ENCODE data around the gene ARHGAP23. TPM values are rescaled to one million over a fixed set of nuclear protein-coding genes. Genes with fewer than 3 reads are reported as not detected.

Gene ARHGAP23, protein sequence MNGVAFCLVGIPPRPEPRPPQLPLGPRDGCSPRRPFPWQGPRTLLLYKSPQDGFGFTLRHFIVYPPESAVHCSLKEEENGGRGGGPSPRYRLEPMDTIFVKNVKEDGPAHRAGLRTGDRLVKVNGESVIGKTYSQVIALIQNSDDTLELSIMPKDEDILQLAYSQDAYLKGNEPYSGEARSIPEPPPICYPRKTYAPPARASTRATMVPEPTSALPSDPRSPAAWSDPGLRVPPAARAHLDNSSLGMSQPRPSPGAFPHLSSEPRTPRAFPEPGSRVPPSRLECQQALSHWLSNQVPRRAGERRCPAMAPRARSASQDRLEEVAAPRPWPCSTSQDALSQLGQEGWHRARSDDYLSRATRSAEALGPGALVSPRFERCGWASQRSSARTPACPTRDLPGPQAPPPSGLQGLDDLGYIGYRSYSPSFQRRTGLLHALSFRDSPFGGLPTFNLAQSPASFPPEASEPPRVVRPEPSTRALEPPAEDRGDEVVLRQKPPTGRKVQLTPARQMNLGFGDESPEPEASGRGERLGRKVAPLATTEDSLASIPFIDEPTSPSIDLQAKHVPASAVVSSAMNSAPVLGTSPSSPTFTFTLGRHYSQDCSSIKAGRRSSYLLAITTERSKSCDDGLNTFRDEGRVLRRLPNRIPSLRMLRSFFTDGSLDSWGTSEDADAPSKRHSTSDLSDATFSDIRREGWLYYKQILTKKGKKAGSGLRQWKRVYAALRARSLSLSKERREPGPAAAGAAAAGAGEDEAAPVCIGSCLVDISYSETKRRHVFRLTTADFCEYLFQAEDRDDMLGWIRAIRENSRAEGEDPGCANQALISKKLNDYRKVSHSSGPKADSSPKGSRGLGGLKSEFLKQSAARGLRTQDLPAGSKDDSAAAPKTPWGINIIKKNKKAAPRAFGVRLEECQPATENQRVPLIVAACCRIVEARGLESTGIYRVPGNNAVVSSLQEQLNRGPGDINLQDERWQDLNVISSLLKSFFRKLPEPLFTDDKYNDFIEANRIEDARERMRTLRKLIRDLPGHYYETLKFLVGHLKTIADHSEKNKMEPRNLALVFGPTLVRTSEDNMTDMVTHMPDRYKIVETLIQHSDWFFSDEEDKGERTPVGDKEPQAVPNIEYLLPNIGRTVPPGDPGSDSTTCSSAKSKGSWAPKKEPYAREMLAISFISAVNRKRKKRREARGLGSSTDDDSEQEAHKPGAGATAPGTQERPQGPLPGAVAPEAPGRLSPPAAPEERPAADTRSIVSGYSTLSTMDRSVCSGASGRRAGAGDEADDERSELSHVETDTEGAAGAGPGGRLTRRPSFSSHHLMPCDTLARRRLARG (N-terminal part only)
- 0.57 and 0.88 TPM in 2 replicates for total RNA-seq

- peak; percentile 8 for DNase-seq (ENCODE audit: low spot score)
- Mint-ChIP-seq H3K4me3 (peak within 1 kb of the TSS; percentile 68), H3K4me1 (ENCODE audit: low read depth) (peaks cover 6% of the 10 kb centered on the region), H3K27ac (peak within 1 kb of the TSS; percentile 21), H3K36me3 (ENCODE audit: low read depth) (no peaks in the 10 kb centered on the region), H3K9me3 (no peaks in the 10 kb centered on the region), H3K27me3 (ENCODE audit: insufficient read depth) (peaks cover 44% of the 10 kb centered on the region)
- intact Hi-C loops (cut with micrococcal nuclease) = loop anchor here (2.0 kb wide), 1 partner anchor 65 kb away; no protein-coding TSS in a partner anchor
These were observed at the start of gene ARHGAP23 for GRCh38 chr17:38428112-38428642. Gene ARHGAP23, plus strand, starts transcription at chr17:38428464. Its CDS starts 22 bp downstream, at chr17:38428486.

DNA sequence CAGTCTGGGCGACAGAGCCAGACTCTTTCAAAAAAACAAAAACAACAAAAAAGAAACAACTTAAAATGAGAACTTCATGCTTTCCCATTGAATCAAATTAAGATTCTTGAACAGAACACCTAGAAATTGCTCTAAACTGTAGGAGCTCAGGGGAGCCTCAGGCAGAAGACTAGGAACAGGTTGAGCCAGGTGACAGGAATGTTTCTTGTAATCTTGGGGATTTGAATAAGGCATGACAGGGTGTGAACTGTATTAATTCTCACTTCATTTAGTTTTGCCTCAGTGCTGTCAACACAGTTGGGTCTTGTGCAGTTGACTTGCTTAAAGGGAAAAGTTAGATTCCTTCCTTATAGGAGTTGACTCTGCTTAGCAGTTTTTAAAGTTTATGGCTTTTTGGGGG, 48.8 kb upstream of the ARHGAP23 start:
- H3K27ac Mint-ChIP-seq = no peak overlapping the region
- intact Hi-C loops (cut with micrococcal nuclease) = no loop called here
- no peaks in the 10 kb centered on the region for H3K9me3 Mint-ChIP-seq

GRCh38 chr17:38395090-38395489, 33.2 kb upstream of the ARHGAP23 start:
- H3K9me3 Mint-ChIP-seq = no peaks in the 10 kb centered on the region
- DNase-seq (ENCODE audit: low spot score) = no peak
- no peak overlapping the region for H3K4me3 Mint-ChIP-seq
- intact Hi-C loops (cut with micrococcal nuclease) = no loop called here
- H3K4me1 Mint-ChIP-seq (ENCODE audit: low read depth) = no peaks in the 10 kb centered on the region
- H3K36me3 Mint-ChIP-seq (ENCODE audit: low read depth) = peaks cover 21% of the 10 kb centered on the region
- H3K27ac Mint-ChIP-seq = no peak overlapping the region
- H3K27me3 Mint-ChIP-seq (ENCODE audit: insufficient read depth) = no peaks in the 10 kb centered on the region

More for the DNA sequence above, 48.8 kb upstream of the ARHGAP23 start:
- Mint-ChIP-seq H3K36me3 (ENCODE audit: low read depth) (peaks cover 10% of the 10 kb centered on the region), H3K27me3 (ENCODE audit: insufficient read depth) (no peaks in the 10 kb centered on the region), H3K4me1 (ENCODE audit: low read depth) (no peaks in the 10 kb centered on the region), H3K4me3 (no peak overlapping the region)
- no peak for DNase-seq (ENCODE audit: low spot score)

DNA sequence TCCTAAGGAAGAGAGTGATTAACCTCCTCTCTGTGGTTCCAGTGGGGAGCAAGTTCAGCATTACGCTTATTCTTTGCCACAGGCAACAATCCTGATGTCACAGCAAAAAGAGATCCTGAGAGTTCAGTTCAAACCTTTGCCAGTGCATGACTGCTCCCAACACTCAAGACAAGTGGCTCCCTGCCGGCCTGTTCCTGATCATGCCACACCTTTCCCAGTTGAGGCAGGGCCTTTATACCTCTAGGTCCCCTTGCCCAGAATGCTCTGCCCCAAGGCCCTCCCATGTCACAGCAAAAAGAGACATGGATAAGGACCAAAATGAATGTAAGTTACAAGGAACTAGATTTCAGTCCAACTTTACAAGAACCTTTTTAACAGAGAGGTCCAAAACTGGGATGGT, 31.0 kb upstream of the ARHGAP23 start:
- H3K4me1 Mint-ChIP-seq (ENCODE audit: low read depth) = no peaks in the 10 kb centered on the region
- no peaks in the 10 kb centered on the region for H3K27me3 Mint-ChIP-seq (ENCODE audit: insufficient read depth)
- H3K4me3 Mint-ChIP-seq = no peak overlapping the region
- peaks cover 27% of the 10 kb centered on the region for H3K36me3 Mint-ChIP-seq (ENCODE audit: low read depth)
- H3K9me3 Mint-ChIP-seq = no peaks in the 10 kb centered on the region
- H3K27ac Mint-ChIP-seq = no peak overlapping the region
- intact Hi-C loops (cut with micrococcal nuclease) = no loop called here
- no peak for DNase-seq (ENCODE audit: low spot score)

GRCh38 chr17:38400286-38400685, 28.0 kb upstream of the ARHGAP23 start:
- Mint-ChIP-seq H3K4me3 (no peak overlapping the region), H3K9me3 (no peaks in the 10 kb centered on the region), H3K4me1 (ENCODE audit: low read depth) (no peaks in the 10 kb centered on the region), H3K27ac (no peak overlapping the region), H3K36me3 (ENCODE audit: low read depth) (peaks cover 27% of the 10 kb centered on the region), H3K27me3 (ENCODE audit: insufficient read depth) (no peaks in the 10 kb centered on the region)
- DNase-seq (ENCODE audit: low spot score) = no peak
- intact Hi-C loops (cut with micrococcal nuclease) = no loop called here

DNA sequence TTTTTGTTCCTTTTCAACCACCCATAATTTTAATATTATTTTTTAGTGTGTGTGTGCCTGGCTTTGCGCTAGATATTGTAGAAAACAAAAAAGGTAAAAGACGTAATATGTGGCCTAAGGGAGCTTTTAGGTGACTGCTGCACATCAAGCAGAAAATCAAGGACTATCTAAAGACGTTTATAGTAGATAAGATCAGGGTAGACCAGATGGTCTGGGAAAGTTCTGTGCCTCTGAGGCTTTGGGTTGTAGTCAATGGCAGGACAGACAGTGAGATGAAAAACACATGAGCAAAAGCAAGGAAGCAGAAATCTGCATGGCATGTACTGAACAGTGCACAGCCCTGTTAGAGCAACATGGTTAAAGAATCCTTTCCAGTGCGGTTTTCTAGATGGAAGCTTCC, 26.8 kb upstream of the ARHGAP23 start:
- Mint-ChIP-seq H3K4me3 (no peak overlapping the region), H3K4me1 (ENCODE audit: low read depth) (no peaks in the 10 kb centered on the region), H3K27ac (no peak overlapping the region), H3K9me3 (no peaks in the 10 kb centered on the region), H3K27me3 (ENCODE audit: insufficient read depth) (no peaks in the 10 kb centered on the region), H3K36me3 (ENCODE audit: low read depth) (peaks cover 20% of the 10 kb centered on the region)
- DNase-seq (ENCODE audit: low spot score) = no peak
- intact Hi-C loops (cut with micrococcal nuclease) = no loop called here

DNA sequence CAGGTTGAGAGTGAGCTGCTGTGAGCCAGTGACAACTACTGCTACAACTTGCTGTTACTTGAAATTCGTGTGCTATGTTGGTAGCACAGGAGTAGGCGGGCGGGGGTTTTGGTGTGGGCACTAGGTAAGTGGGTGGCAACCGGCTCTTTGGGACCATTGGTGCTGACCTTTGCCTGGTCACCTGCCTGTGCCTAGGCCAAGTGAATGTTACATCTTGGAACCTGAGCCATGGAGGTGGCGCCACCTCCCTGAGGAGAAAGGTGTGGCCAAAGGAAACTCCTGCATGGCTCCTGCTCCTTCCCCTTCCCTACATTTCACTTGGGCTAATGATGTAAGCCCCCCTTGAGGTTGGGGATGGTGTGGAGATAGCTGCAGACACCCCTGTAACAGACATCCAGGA, 25.4 kb upstream of the ARHGAP23 start:
- intact Hi-C loops (cut with micrococcal nuclease) = no loop called here
- Mint-ChIP-seq H3K4me3 (no peak overlapping the region), H3K4me1 (ENCODE audit: low read depth) (no peaks in the 10 kb centered on the region), H3K36me3 (ENCODE audit: low read depth) (peaks cover 12% of the 10 kb centered on the region), H3K9me3 (no peaks in the 10 kb centered on the region), H3K27ac (no peak overlapping the region), H3K27me3 (ENCODE audit: insufficient read depth) (no peaks in the 10 kb centered on the region)
- DNase-seq (ENCODE audit: low spot score) = no peak

DNA sequence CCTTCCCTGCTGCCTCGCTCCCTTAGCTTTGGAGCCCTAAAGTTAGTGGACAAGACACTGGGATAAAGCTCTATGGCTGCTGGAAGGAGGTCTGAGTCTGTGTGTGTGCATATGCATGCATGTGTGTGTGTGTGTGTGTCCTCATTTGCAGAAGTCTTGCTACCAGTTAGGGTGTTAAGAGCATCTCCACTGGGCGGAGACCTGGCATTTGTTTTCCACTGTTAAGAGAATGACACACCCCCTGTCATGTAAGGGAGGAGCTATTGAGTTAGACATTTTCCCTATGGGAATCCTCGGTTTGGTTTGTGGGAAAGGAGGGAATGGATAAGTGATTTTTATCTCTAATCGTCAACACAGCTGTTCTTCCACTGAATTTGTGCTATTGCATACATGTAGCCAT, 24.8 kb upstream of the ARHGAP23 start:
- no peaks in the 10 kb centered on the region for H3K27me3 Mint-ChIP-seq (ENCODE audit: insufficient read depth)
- DNase-seq (ENCODE audit: low spot score) = no peak
- intact Hi-C loops (cut with micrococcal nuclease) = no loop called here
- H3K4me1 Mint-ChIP-seq (ENCODE audit: low read depth) = no peaks in the 10 kb centered on the region
- peaks cover 10% of the 10 kb centered on the region for H3K36me3 Mint-ChIP-seq (ENCODE audit: low read depth)
- no peak overlapping the region for H3K27ac Mint-ChIP-seq
- H3K9me3 Mint-ChIP-seq = no peaks in the 10 kb centered on the region
- H3K4me3 Mint-ChIP-seq = no peak overlapping the region

- Mint-ChIP-seq H3K36me3 (ENCODE audit: low read depth) (peaks cover 10% of the 10 kb centered on the region), H3K4me3 (no peak overlapping the region), H3K9me3 (no peaks in the 10 kb centered on the region), H3K27me3 (ENCODE audit: insufficient read depth) (no peaks in the 10 kb centered on the region), H3K27ac (no peak overlapping the region), H3K4me1 (ENCODE audit: low read depth) (no peaks in the 10 kb centered on the region)
- intact Hi-C loops (cut with micrococcal nuclease) = no loop called here
- DNase-seq (ENCODE audit: low spot score) = no peak
These were observed 23.9 kb upstream of the ARHGAP23 start for GRCh38 chr17:38404174-38404943.

DNA sequence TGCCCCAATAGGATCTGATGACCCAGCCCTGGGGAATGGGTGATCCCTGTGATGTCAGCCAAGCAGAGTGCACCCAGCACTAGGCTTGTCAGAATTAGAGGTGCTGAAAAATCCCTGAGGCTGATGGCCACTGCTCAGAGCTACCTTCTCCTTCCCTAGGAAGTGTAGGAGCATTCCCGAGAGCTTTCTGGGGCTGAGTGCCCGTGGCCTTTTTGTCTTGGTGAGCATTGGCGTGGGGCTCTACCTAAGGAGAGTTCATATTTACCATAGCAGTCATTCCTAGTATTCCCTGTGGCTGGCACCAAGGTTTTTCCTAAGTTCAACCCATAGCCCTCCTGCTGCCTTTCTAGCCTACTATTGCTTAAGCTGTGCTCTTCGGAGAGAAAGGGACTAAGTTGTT, 22.6 kb upstream of the ARHGAP23 start:
- no peak overlapping the region for H3K27ac Mint-ChIP-seq
- H3K4me3 Mint-ChIP-seq = no peak overlapping the region
- no peaks in the 10 kb centered on the region for H3K4me1 Mint-ChIP-seq (ENCODE audit: low read depth)
- DNase-seq (ENCODE audit: low spot score) = no peak
- H3K36me3 Mint-ChIP-seq (ENCODE audit: low read depth) = peaks cover 2% of the 10 kb centered on the region
- no peaks in the 10 kb centered on the region for H3K9me3 Mint-ChIP-seq
- H3K27me3 Mint-ChIP-seq (ENCODE audit: insufficient read depth) = no peaks in the 10 kb centered on the region
- intact Hi-C loops (cut with micrococcal nuclease) = no loop called here

DNA sequence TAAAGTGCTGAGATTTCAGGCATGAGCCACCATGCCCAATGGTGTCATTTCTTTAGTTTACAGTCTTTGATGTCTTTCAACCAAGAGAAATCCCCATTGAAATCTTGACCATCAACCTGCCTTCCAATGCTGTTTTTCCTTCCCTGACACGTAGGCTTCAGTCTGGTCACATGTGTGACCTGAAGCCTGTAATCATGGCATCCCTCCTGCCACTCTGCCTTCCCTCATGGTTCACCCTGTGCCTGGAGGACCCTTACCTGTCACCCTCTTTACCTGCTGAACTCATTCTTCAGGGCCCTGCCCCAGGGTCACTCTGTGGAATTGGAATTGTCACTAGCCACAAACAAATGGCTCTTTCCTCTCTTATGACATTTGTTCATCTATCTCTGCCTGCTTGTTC, 18.1 kb upstream of the ARHGAP23 start:
- no peak overlapping the region for H3K27ac Mint-ChIP-seq
- H3K4me1 Mint-ChIP-seq (ENCODE audit: low read depth) = no peaks in the 10 kb centered on the region
- H3K36me3 Mint-ChIP-seq (ENCODE audit: low read depth) = no peaks in the 10 kb centered on the region
- intact Hi-C loops (cut with micrococcal nuclease) = no loop called here
- H3K27me3 Mint-ChIP-seq (ENCODE audit: insufficient read depth) = peaks cover 2% of the 10 kb centered on the region
- no peak overlapping the region for H3K4me3 Mint-ChIP-seq
- DNase-seq (ENCODE audit: low spot score) = no peak
- no peaks in the 10 kb centered on the region for H3K9me3 Mint-ChIP-seq
